Vagina (tissue), 2 donors: ENCODE results near the gene IGFBP2.

Source experiments
- CTCF ChIP-seq, 3 experiments: fragments of 450-650 bp in 2 of 3; fragments of 200-600 bp in 1 of 3; sonication (generic) in 1 of 3; IDR thresholded peaks; one replicate each; pipeline ENCODE4 v1.5.1; 2017 to 2019; ENCODE audit warnings: antibody characterized with exemption in 3 of 3, mild to moderate bottlenecking in 2 of 3, moderate library complexity in 2 of 3
- POLR2A ChIP-seq, 2 donors: fragments of 450-650 bp; IDR thresholded peaks; one replicate each; pipeline ENCODE4 v1.6.1; 2017; ENCODE audit warnings: antibody characterized with exemption in 2 of 2, mild to moderate bottlenecking in 2 of 2, moderate library complexity in 2 of 2

GRCh38 chr2:216588861-216589710 is 44.1 kb upstream of the IGFBP2 start:
- TF ChIP-seq CTCF (IDR thresholded peaks at IDR 0.05) (no peak), POLR2A (IDR thresholded peaks at IDR 0.05) (no peak)
